Heart right ventricle (tissue), 16 donors: ENCODE measurements around the gene TOP3B. TPM values are rescaled to one million over a fixed set of nuclear protein-coding genes. Genes with fewer than 3 reads are reported as not detected.

Experiments used
- ATAC-seq, 8 donors: fragments of 200-7000 bp; cut with Tn5 transposase; one replicate each; pipeline ENCODE4 v1.9.1; 2020; ENCODE audit warnings: mild to moderate bottlenecking in 8 of 8, moderate library complexity in 8 of 8, moderate number of reproducible peaks in 1 of 8
- DNase-seq, 2 donors: peaks; one replicate each; pipeline ENCODE4 v3.0.0-alpha.2; 2020
- H3K27ac ChIP-seq, 10 donors: fragments of 200-600 bp; sonication (generic) in 2 of 10; one replicate each; pipeline versions ENCODE4 v1.5.0 to v1.8.0; 2020 to 2022; ENCODE audit warnings: mild to moderate bottlenecking in 3 of 10
- H3K27me3 ChIP-seq, 7 donors: fragments of 200-600 bp; one replicate each; pipeline ENCODE4 v1.8.0; 2021 to 2022; ENCODE audit warnings: mild to moderate bottlenecking in 2 of 7
- H3K36me3 ChIP-seq, 9 donors: fragments of 200-600 bp; sonication (generic) in 1 of 9; one replicate each; pipeline versions ENCODE4 v1.5.0 to v1.8.0; 2020 to 2022; ENCODE audit warnings: mild to moderate bottlenecking in 2 of 9
- H3K4me1 ChIP-seq, 9 donors: fragments of 200-600 bp; sonication (generic) in 1 of 9; one replicate each; pipeline versions ENCODE4 v1.5.0 to v1.8.0; 2020 to 2022; ENCODE audit warnings: mild to moderate bottlenecking in 4 of 9
- H3K4me3 ChIP-seq, 10 donors: fragments of 200-600 bp; sonication (generic) in 2 of 10; one replicate each; pipeline versions ENCODE4 v1.5.0 to v1.8.0; 2020 to 2022; ENCODE audit warnings: mild to moderate bottlenecking in 7 of 10, moderate library complexity in 2 of 10
- H3K9me3 ChIP-seq, 11 donors: fragments of 200-600 bp in 10 of 11; sonication (generic) in 2 of 11; one replicate each; pipeline versions ENCODE4 v1.5.0 to v1.8.0; 2013 to 2022; ENCODE audit warnings: mild to moderate bottlenecking in 2 of 11, control low read depth in 1 of 11, moderate library complexity in 1 of 11
- WGBS, 2 donors: extraction: QIAGEN DNeasy Blood & Tissue Kit; methylation state at CpG; one replicate each; pipeline ENCODE4 v1.1.7; 2013; ENCODE audit warnings: inconsistent platforms in 1 of 2; 5-methylcytosine and 5-hydroxymethylcytosine counted together
- intact Hi-C, 10 donors: fragments of 100-400 bp; cut with DNase I; formaldehyde crosslinking; loops; one replicate each; pipeline versions ENCODE4 v1.11.1 to v1.14.2; 2022
- polyA plus RNA-seq, 2 donors: library from polyadenylated mRNA; stranded (reverse); fragments of 200-250 nt; gene quantifications; one replicate each; pipeline ENCODE4 v1.2.3, GENCODE V29; 2013
- total RNA-seq, 10 donors: library from RNA; stranded (reverse); fragmentation: NEBNext Ultra II Directional in 3 of 10; extraction: Animal tissue kit (Norgen Biotek cat#: 25700) in 3 of 10; gene quantifications; one replicate each; pipeline versions ENCODE4 v1.2.1 to v1.2.4, GENCODE V29; 2021 to 2023
- TF ChIP-seq, protein P1 (sequence below), 9 donors: fragments of 200-600 bp; sonication (generic) in 2 of 9; IDR thresholded peaks; one replicate each; pipeline versions ENCODE4 v1.5.0 to v1.8.0; 2021 to 2022; ENCODE audit warnings: antibody characterized with exemption in 9 of 9, mild to moderate bottlenecking in 5 of 9, moderate library complexity in 1 of 9
- donor health status: Arrhythmogenic right ventricular cardiomyopathy.
- donor health status: ischemic (EF 13 %, LVEDD 7.1; RV severe dilation, severe dysfunction).
- donor health status: healthy with polysubstance abuse.
- donor health status: DM: no; HTN: yes; CAD: no.
- donor health status: DM: no; HTN: no; CAD: no.
- donor health status: ischemic (EF 25% LVEDD 6.9; RV normal size, moderate dysfunction).
- donor health status: ischemic (EF 25% LVEDD 5.7; RV mildly dilated, moderate dysfunction).
- donor health status: healthy.
- donor health status: DM: yes; HTN: yes; CAD: no.
- donor health status: Ischemic cardiomyopathy.
- donor health status: ischemic (EF 35%, LVEDD 5.7; RV mildly dilated, moderate dysfunction).
- donor health status: nonischemic (EF 11% LVEDD 7.7; RV severe dilation, severe dysfunction).
- donor health status: DM: yes; HTN: yes; CAD: no.
- donor health status: PGD.
- donor health status: ischemic (EF 29% LVEDD 5.4; RV normal size, mild dysfunction).
- donor health status: nonischemic (EF 23%, LVEDD 6.1; RV moderate dilation, normal function).

TOP3B gene
- total and polyA plus RNA-seq, 12 donors, result 7.8 to 20.0 (median 10.8) TPM

DNA sequence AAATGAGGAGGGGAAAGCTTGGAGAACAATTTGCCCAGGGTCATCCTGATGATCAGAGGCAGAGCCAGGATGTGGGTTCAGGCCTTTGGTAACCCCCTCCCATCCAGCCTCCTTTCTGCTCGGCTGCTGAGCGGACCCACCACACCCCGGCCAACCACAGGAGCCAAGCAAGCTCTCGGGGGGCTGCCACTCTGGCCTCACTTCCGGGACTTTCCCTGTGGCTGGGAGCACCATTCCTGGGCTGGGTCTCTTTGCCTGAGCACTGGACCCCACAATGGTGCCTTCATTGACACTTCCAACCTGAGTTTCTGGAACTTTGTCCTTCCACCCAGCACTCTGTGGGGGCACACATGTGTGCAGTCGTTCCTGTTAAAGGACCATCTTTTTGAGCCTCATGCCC, 9.8 kb downstream of the TOP3B start:
- H3K27ac ChIP-seq, result no peak overlapping the region
- no peaks in the 10 kb centered on the region for H3K4me1 ChIP-seq
- H3K36me3 ChIP-seq, result peaks cover 0 to 83% (median 45%) of the 10 kb centered on the region in 9 donors
- ATAC-seq (no peak), DNase-seq (no peak)
- intact Hi-C loops, result no loop called here
- no peaks in the 10 kb centered on the region for H3K9me3 ChIP-seq
- H3K27me3 ChIP-seq, result no peaks in the 10 kb centered on the region
- H3K4me3 ChIP-seq, result no peak overlapping the region
- TF ChIP-seq, protein P1, sequence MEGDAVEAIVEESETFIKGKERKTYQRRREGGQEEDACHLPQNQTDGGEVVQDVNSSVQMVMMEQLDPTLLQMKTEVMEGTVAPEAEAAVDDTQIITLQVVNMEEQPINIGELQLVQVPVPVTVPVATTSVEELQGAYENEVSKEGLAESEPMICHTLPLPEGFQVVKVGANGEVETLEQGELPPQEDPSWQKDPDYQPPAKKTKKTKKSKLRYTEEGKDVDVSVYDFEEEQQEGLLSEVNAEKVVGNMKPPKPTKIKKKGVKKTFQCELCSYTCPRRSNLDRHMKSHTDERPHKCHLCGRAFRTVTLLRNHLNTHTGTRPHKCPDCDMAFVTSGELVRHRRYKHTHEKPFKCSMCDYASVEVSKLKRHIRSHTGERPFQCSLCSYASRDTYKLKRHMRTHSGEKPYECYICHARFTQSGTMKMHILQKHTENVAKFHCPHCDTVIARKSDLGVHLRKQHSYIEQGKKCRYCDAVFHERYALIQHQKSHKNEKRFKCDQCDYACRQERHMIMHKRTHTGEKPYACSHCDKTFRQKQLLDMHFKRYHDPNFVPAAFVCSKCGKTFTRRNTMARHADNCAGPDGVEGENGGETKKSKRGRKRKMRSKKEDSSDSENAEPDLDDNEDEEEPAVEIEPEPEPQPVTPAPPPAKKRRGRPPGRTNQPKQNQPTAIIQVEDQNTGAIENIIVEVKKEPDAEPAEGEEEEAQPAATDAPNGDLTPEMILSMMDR (IDR thresholded peaks at IDR 0.05), result no peak
- WGBS, 2 donors, result 82 to 92% methylated on average over 6 of the region's 6 CpGs

DNA sequence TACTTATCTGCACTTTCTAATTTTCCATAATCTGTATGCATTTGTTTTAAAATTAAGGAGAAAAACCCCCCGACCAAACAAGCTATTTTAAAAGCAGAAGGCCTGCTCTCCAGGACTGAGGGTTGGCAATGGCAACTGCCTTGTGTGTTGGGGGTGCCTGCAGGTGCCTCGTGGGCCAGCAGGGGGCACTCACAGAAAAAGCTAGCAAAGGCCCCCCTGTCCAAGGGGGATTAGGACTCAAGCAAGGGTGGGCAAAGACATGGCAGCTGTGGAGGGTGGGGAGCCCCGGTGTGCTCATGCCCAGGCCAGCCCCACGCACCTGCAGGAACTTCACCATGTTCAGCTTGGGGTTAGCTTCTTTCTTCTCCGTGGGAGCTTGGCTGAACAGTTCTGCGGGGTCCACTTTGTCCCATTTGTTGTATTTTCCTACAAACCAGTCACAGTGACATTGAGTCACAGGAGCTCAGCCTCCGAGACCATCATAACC, 10.3 kb downstream of the TOP3B start:
- intact Hi-C loops, result no loop called here
- WGBS, 2 donors, result 73 to 74% methylated on average over 7 of the region's 7 CpGs
- Histone ChIP-seq H3K27me3 (no peaks in the 10 kb centered on the region), H3K4me1 (no peaks in the 10 kb centered on the region), H3K36me3 (peaks cover 0 to 88% (median 50%) of the 10 kb centered on the region in 9 donors), H3K4me3 (no peak overlapping the region), H3K27ac (no peak overlapping the region), H3K9me3 (no peaks in the 10 kb centered on the region)
- ATAC-seq (peak in 2 of 8 donors; percentile 42 to 48), DNase-seq (no peak)
- TF ChIP-seq, protein P1 (IDR thresholded peaks at IDR 0.05), result peak; percentile 47 to 88 (median 73)

DNA sequence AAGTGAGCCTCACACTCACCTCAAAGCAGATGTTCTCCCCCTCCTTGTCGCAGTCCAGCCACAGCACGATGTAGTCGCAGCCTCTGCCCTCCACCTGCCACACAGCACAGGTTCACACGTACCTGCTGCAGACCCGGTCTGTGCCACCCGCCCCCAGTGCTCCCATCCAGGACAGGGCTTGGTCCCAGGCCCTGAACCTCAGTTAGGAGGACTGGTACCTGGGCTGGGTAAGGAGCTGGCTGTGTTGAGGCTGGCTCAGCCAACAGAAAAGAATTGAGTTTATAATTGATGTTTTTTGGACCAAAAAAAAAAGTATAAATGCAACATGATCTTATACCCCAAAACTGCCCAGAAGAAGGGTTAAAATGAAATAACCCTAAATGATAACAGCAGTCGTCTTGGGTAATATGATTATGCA, 10.7 kb downstream of the TOP3B start:
- H3K27me3 ChIP-seq, result no peaks in the 10 kb centered on the region
- no peak overlapping the region for H3K4me3 ChIP-seq
- H3K9me3 ChIP-seq, result no peaks in the 10 kb centered on the region
- H3K27ac ChIP-seq, result no peak overlapping the region
- no peak for DNase-seq
- intact Hi-C loops, result no loop called here
- peaks cover 0 to 93% (median 54%) of the 10 kb centered on the region in 9 donors for H3K36me3 ChIP-seq
- TF ChIP-seq, protein P1 (IDR thresholded peaks at IDR 0.05), result no peak
- no peak for ATAC-seq
- H3K4me1 ChIP-seq, result no peaks in the 10 kb centered on the region
- 91 to 95% methylated on average over 7 of the region's 7 CpGs for WGBS, 2 donors

DNA sequence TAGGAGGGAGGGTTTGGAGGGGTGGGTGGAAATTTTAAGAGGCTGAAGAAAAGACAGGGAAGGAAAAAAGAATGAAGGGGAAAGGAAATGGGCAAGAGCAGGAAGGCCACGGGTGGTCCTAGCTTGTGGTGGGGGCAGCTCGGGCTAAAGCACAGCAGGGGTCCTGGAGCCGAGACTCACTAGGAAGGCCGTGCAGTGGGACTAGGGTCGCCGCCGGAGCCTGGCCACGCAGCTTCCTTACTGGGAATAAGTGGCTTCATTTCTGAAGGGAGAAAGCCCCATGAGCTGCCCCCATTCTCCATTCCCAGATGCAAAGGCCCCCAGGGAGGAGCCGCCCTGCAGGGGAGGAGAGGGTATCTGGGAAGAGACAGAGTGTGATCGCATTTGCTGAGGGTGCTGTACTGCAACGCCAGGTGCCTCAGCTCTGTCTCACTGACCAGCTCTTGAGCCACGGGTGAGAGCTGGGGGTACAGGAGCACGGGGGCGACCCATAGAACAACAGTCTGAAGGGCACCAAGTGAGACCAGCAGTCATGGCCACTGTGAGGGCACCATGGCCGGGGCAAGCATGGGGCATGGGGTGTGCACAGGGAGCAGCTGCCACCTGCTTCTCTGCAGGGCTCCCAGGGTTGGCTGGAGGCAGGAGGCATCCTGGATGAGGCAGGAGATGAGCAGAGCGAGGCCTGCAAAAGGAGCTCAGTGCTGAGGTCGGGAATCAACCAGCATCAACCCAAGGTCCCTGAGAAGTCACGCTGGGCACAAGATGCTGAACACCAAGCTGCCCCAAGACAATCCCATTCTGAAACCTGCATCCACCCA, 11.6 kb downstream of the TOP3B start:
- WGBS, 2 donors, result 95 to 96% methylated on average over 18 of the region's 18 CpGs
- Histone ChIP-seq H3K4me1 (no peaks in the 10 kb centered on the region), H3K4me3 (no peak overlapping the region), H3K27ac (no peak overlapping the region), H3K36me3 (peaks cover 0 to 100% (median 58%) of the 10 kb centered on the region in 9 donors), H3K27me3 (no peaks in the 10 kb centered on the region), H3K9me3 (no peaks in the 10 kb centered on the region)
- DNase-seq (no peak), ATAC-seq (peak in 1 of 8 donors; percentile 24)
- TF ChIP-seq, protein P1 (IDR thresholded peaks at IDR 0.05), result no peak
- intact Hi-C loops, result no loop called here
